ENCODE data around the gene HLF. TPM values are rescaled to one million over a fixed set of nuclear protein-coding genes. Genes with fewer than 3 reads are reported as not detected.

HLF gene
- polyA plus RNA-seq, 4 donors: 0.31 to 2.3 (median 0.61) TPM

DNA sequence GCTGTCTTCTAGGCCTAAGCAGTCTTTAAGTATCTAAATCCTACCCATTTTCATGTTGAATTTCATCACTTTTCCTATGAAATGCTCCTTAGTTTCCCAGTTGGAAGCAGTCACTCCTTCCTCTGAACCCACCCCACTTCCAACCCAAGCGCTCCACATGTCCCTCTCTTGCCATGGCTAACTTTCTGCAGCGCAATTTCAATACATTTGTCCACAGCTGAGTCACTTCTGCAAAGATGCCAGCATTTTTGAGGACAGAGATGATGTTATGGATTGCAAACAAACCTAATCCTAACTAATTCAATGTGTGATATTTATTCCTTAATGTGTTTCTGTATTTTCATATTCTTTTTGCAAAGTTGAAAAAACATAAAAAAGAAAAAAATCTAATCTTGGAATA lies 71.7 kb downstream of the HLF start:
- peaks cover 0 to 5% (median 0%) of the 10 kb centered on the region in 3 donors for H3K27me3 ChIP-seq (ENCODE audit: control insufficient read depth in 3 of 3, insufficient read depth in 3 of 3, low read length in 3 of 3)
- FAIRE-seq (no peak), DNase-seq (no peak)
- 88 to 98% (median 89%) methylated on average over 2 of the region's 2 CpGs for WGBS, 3 donors
- H3K9me3 ChIP-seq (ENCODE audit: control insufficient read depth in 2 of 2, insufficient read depth in 1 of 2, low read depth in 1 of 2, low read length in 1 of 2): peaks cover 0 to 3% of the 10 kb centered on the region in 2 donors
- peaks cover 0 to 3% (median 2%) of the 10 kb centered on the region in 3 donors for H3K4me1 ChIP-seq (ENCODE audit: control insufficient read depth in 3 of 3, insufficient read depth in 2 of 3, low read depth in 1 of 3, low read length in 2 of 3)
- no peak overlapping the region for H3K27ac ChIP-seq (ENCODE audit: low read depth in 1 of 3, low read length in 2 of 3)
- H3K36me3 ChIP-seq (ENCODE audit: control insufficient read depth in 3 of 3, insufficient read depth in 2 of 3, low read depth in 1 of 3, low read length in 3 of 3): no peaks in the 10 kb centered on the region
- no peak overlapping the region for H3K4me3 ChIP-seq (ENCODE audit: low read depth in 1 of 3, low read length in 3 of 3)

DNA sequence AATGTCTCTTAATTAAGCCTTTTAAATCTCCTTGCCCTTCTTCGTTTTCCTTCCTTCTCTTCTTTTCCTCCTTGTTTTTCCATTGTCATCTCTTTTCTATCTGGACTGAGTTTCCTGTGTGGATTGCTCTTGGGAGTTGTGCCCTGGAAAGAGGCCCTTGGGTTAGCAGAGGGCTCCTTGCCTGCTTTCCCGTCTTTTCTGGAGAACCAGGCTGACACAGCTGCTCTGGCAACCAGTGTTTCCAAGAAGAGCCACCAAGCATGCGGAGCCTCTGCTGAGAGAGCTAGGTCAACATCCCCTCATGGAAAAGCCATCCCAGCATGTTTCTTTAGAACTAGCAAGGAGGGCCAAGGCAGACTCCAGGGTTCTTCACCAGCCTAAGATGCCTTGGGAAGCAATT lies 75.4 kb downstream of the HLF start:
- no peak for FAIRE-seq
- H3K4me3 ChIP-seq (ENCODE audit: low read depth in 1 of 3, low read length in 3 of 3): no peak overlapping the region
- 73 to 87% (median 82%) methylated on average over 3 of the region's 3 CpGs for WGBS, 3 donors
- H3K4me1 ChIP-seq (ENCODE audit: control insufficient read depth in 3 of 3, insufficient read depth in 2 of 3, low read depth in 1 of 3, low read length in 2 of 3): no peaks in the 10 kb centered on the region
- no peak for DNase-seq
- H3K27me3 ChIP-seq (ENCODE audit: control insufficient read depth in 3 of 3, insufficient read depth in 3 of 3, low read length in 3 of 3): peaks cover 0 to 5% (median 0%) of the 10 kb centered on the region in 3 donors
- no peaks in the 10 kb centered on the region for H3K9me3 ChIP-seq (ENCODE audit: control insufficient read depth in 2 of 2, insufficient read depth in 1 of 2, low read depth in 1 of 2, low read length in 1 of 2)
- H3K27ac ChIP-seq (ENCODE audit: low read depth in 1 of 3, low read length in 2 of 3): no peak overlapping the region
- H3K36me3 ChIP-seq (ENCODE audit: control insufficient read depth in 3 of 3, insufficient read depth in 2 of 3, low read depth in 1 of 3, low read length in 3 of 3): no peaks in the 10 kb centered on the region

DNA sequence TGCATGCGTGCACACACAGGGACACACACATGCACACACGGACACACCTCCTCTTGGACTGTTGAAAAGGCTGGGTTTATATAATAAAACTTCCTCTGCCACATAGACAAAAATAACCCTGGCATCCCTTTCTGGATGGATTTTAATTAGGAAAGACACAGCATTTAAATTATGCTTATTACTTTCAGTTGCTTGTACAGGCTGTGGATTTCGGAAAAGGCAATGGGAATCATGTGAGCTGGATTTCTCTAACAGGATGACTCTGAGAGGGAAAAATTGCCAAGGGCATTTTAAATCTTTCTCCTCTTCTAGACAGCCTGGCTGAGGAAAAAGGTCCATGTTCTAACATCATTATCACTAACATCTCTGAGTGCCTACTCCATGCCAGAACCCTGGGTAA lies 75.9 kb downstream of the HLF start:
- Histone ChIP-seq H3K9me3 (ENCODE audit: control insufficient read depth in 2 of 2, insufficient read depth in 1 of 2, low read depth in 1 of 2, low read length in 1 of 2) (no peaks in the 10 kb centered on the region), H3K4me1 (ENCODE audit: control insufficient read depth in 3 of 3, insufficient read depth in 2 of 3, low read depth in 1 of 3, low read length in 2 of 3) (no peaks in the 10 kb centered on the region), H3K27ac (ENCODE audit: low read depth in 1 of 3, low read length in 2 of 3) (no peak overlapping the region), H3K4me3 (ENCODE audit: low read depth in 1 of 3, low read length in 3 of 3) (no peak overlapping the region), H3K36me3 (ENCODE audit: control insufficient read depth in 3 of 3, insufficient read depth in 2 of 3, low read depth in 1 of 3, low read length in 3 of 3) (no peaks in the 10 kb centered on the region), H3K27me3 (ENCODE audit: control insufficient read depth in 3 of 3, insufficient read depth in 3 of 3, low read length in 3 of 3) (peaks cover 0 to 5% (median 0%) of the 10 kb centered on the region in 3 donors)
- DNase-seq (no peak), FAIRE-seq (no peak)
- WGBS, 3 donors: 84 to 96% (median 96%) methylated on average over 3 of the region's 3 CpGs

DNA sequence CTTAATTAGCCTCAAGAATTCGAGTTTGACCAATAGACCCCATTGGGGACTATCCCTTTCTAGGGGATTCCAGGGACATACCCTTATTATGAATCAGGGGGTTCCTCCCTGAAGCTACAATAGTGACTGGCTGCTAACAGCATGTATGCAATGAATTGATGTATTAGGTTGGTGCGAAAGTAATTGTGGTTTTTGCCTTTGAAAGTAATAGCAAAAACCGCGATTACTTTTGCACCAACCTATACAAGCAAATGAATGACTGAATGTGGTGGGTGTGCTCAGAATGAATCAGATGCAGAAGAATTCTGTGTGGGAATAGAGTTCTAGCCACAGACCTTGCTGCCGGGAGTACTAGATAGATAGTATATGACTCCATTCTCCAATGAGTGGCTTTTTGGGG lies 76.7 kb downstream of the HLF start:
- DNase-seq: no peak
- H3K4me1 ChIP-seq (ENCODE audit: control insufficient read depth in 3 of 3, insufficient read depth in 2 of 3, low read depth in 1 of 3, low read length in 2 of 3): no peaks in the 10 kb centered on the region
- peaks cover 0 to under 1% of the 10 kb centered on the region in 2 donors for H3K9me3 ChIP-seq (ENCODE audit: control insufficient read depth in 2 of 2, insufficient read depth in 1 of 2, low read depth in 1 of 2, low read length in 1 of 2)
- H3K4me3 ChIP-seq (ENCODE audit: low read depth in 1 of 3, low read length in 3 of 3): no peak overlapping the region
- FAIRE-seq: no peak
- WGBS, 3 donors: 71 to 86% (median 80%) methylated on average over 5 of the region's 5 CpGs
- no peaks in the 10 kb centered on the region for H3K36me3 ChIP-seq (ENCODE audit: control insufficient read depth in 3 of 3, insufficient read depth in 2 of 3, low read depth in 1 of 3, low read length in 3 of 3)
- no peak overlapping the region for H3K27ac ChIP-seq (ENCODE audit: low read depth in 1 of 3, low read length in 2 of 3)
- H3K27me3 ChIP-seq (ENCODE audit: control insufficient read depth in 3 of 3, insufficient read depth in 3 of 3, low read length in 3 of 3): peaks cover 0 to 5% (median 0%) of the 10 kb centered on the region in 3 donors

DNA sequence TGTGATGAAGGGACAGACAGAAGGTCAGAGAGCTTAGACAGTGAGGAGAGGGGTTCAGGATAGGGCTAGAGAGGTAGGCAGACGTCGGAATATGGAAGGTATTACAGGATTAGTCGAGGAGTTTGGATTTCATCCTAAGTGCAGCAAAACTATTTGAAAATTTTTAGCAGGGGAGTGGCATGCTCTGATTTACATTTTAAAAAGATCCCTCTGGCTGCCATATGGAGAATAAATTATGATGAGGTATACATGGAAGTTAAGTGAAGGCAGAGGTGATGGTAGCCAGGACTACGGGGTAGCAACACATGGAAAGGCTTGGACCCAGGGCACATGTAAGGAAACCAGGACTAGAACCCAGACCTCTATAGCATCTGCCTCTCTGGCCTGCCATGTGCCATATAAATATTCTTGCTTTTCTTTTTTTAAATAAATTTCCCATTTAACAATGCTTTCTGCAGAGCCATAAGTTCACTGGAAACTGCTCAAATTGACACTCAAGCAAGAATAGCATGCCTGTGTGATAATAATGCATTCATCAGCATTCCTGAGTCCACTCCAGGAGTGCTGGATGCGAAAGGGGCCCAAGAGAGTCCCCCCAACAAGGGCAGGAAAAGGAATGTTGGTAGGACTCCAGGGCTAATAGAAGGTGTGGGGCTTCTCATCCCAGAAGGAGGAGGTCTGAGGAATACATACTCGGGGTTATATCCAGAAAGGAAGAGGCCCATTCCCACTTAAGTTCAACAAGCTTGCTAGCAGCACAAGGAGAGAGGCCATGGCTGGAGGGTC lies 78.2 kb downstream of the HLF start:
- Histone ChIP-seq H3K27ac (ENCODE audit: low read depth in 1 of 3, low read length in 2 of 3) (no peak overlapping the region), H3K36me3 (ENCODE audit: control insufficient read depth in 3 of 3, insufficient read depth in 2 of 3, low read depth in 1 of 3, low read length in 3 of 3) (no peaks in the 10 kb centered on the region), H3K4me3 (ENCODE audit: low read depth in 1 of 3, low read length in 3 of 3) (no peak overlapping the region), H3K27me3 (ENCODE audit: control insufficient read depth in 3 of 3, insufficient read depth in 3 of 3, low read length in 3 of 3) (peaks cover 0 to 9% (median 0%) of the 10 kb centered on the region in 3 donors), H3K4me1 (ENCODE audit: control insufficient read depth in 3 of 3, insufficient read depth in 2 of 3, low read depth in 1 of 3, low read length in 2 of 3) (no peaks in the 10 kb centered on the region), H3K9me3 (ENCODE audit: control insufficient read depth in 2 of 2, insufficient read depth in 1 of 2, low read depth in 1 of 2, low read length in 1 of 2) (peaks cover 0 to 5% of the 10 kb centered on the region in 2 donors)
- 86 to 90% (median 90%) methylated on average over 6 of the region's 6 CpGs for WGBS, 3 donors
- DNase-seq (no peak), FAIRE-seq (no peak)

DNA sequence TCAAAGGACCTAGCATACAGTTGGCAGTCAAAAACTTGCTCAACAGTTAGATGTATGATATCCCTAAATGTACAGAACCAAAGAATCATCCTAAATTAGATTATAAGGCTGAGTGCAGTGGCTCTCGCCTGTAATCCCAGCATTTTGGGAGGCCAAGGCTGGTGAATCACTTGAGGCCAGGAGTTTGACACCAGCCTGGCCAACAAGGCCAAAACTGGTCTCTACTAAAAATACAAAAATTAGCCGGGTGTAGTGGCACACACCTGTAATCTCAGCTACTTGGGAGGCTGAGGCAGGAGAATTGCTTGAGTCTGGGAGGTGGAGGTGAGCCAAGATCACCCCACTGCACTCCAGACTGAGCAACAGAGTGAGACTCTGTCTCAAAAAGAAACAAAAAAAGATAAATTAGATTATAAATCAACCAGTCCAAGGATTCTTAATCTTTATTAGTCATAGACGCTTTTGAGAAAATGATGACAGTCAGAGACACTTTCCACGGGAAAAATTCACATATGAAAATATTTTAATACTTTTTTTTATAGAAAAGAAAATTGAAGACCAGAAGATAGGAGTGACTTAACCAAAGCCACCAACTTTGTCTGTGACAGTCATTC lies 79.2 kb downstream of the HLF start:
- WGBS, 3 donors: 69 to 78% (median 78%) methylated on average over 4 of the region's 4 CpGs
- no peak for FAIRE-seq

DNA sequence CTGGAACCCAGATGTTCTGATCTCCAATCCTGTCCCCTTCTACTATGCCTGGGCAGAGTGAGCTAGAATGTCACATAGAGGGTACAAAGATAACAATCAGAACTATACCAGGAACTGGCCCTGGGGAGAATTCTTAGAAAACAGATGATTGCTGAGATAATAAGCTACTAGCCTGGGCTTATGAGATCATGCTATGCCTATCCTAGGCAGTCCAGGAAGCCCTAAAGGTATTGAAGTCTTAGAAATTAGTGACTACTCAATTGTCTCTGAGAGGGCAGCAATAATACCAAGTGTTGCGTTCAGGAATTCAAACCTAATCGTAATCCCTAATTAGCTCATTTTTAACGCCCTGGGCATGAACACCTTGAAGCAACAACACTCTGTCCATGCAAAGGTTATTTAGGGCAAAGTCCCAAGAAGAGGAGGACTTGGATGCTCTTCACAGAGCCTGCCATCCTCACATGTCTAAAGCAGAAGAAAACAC lies 79.8 kb downstream of the HLF start:
- H3K4me3 ChIP-seq (ENCODE audit: low read depth in 1 of 3, low read length in 3 of 3): no peak overlapping the region
- DNase-seq: peak in 1 of 2 donors; percentile 42
- no peaks in the 10 kb centered on the region for H3K4me1 ChIP-seq (ENCODE audit: control insufficient read depth in 3 of 3, insufficient read depth in 2 of 3, low read depth in 1 of 3, low read length in 2 of 3)
- H3K27ac ChIP-seq (ENCODE audit: low read depth in 1 of 3, low read length in 2 of 3): no peak overlapping the region
- 83 to 87% (median 84%) methylated on average over 3 of the region's 3 CpGs for WGBS, 3 donors
- FAIRE-seq: no peak
- H3K36me3 ChIP-seq (ENCODE audit: control insufficient read depth in 3 of 3, insufficient read depth in 2 of 3, low read depth in 1 of 3, low read length in 3 of 3): no peaks in the 10 kb centered on the region
- H3K27me3 ChIP-seq (ENCODE audit: control insufficient read depth in 3 of 3, insufficient read depth in 3 of 3, low read length in 3 of 3): peaks cover 0 to 4% (median 0%) of the 10 kb centered on the region in 3 donors
- peaks cover 0 to 5% of the 10 kb centered on the region in 2 donors for H3K9me3 ChIP-seq (ENCODE audit: control insufficient read depth in 2 of 2, insufficient read depth in 1 of 2, low read depth in 1 of 2, low read length in 1 of 2)

More for the DNA sequence above, 79.2 kb downstream of the HLF start:
- Histone ChIP-seq H3K36me3 (ENCODE audit: control insufficient read depth in 3 of 3, insufficient read depth in 2 of 3, low read depth in 1 of 3, low read length in 3 of 3) (no peaks in the 10 kb centered on the region), H3K4me3 (ENCODE audit: low read depth in 1 of 3, low read length in 3 of 3) (no peak overlapping the region), H3K4me1 (ENCODE audit: control insufficient read depth in 3 of 3, insufficient read depth in 2 of 3, low read depth in 1 of 3, low read length in 2 of 3) (no peaks in the 10 kb centered on the region), H3K27me3 (ENCODE audit: control insufficient read depth in 3 of 3, insufficient read depth in 3 of 3, low read length in 3 of 3) (peaks cover 0 to 9% (median 0%) of the 10 kb centered on the region in 3 donors), H3K27ac (ENCODE audit: low read depth in 1 of 3, low read length in 2 of 3) (no peak overlapping the region), H3K9me3 (ENCODE audit: control insufficient read depth in 2 of 2, insufficient read depth in 1 of 2, low read depth in 1 of 2, low read length in 1 of 2) (peaks cover 0 to 5% of the 10 kb centered on the region in 2 donors)
- no peak for DNase-seq

DNA sequence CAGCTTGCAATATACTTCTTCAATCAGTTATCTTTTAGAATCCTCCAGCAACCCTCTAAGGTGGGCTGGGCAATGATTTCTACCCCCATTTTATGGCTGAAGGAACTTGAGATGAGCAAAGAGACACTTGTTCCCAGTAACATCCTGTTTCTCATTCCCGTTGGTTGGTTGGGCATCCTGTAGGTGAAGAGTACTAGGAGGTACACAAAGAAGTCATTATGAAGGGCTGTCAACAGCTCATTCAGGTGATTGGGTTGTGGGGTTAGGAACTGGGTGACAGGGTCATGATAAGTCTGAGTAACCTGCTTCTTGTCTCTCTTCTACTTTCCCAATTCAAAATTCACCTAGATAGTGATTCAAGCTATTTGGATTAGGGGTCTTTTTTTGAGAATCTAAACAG lies 80.4 kb downstream of the HLF start:
- no peak overlapping the region for H3K4me3 ChIP-seq (ENCODE audit: low read depth in 1 of 3, low read length in 3 of 3)
- WGBS, 3 donors: 85 to 89% (median 86%) methylated on average over 1 of the region's 1 CpG
- peaks cover 0 to 5% of the 10 kb centered on the region in 2 donors for H3K9me3 ChIP-seq (ENCODE audit: control insufficient read depth in 2 of 2, insufficient read depth in 1 of 2, low read depth in 1 of 2, low read length in 1 of 2)
- H3K27me3 ChIP-seq (ENCODE audit: control insufficient read depth in 3 of 3, insufficient read depth in 3 of 3, low read length in 3 of 3): peaks cover 0 to 4% (median 0%) of the 10 kb centered on the region in 3 donors
- H3K4me1 ChIP-seq (ENCODE audit: control insufficient read depth in 3 of 3, insufficient read depth in 2 of 3, low read depth in 1 of 3, low read length in 2 of 3): no peaks in the 10 kb centered on the region
- no peak overlapping the region for H3K27ac ChIP-seq (ENCODE audit: low read depth in 1 of 3, low read length in 2 of 3)
- no peak for FAIRE-seq
- no peak for DNase-seq
- H3K36me3 ChIP-seq (ENCODE audit: control insufficient read depth in 3 of 3, insufficient read depth in 2 of 3, low read depth in 1 of 3, low read length in 3 of 3): no peaks in the 10 kb centered on the region
